GM12873 (cell line): Measurements from ENCODE around the gene ASTN1.

Experiments used
- CTCF ChIP-seq: IDR thresholded peaks from 2 replicates; pipeline ENCODE4 v1.5.1; 2012; ENCODE audit warnings: low read depth, mild to moderate bottlenecking, moderate library complexity, low read length, control low read depth; ENCODE audit not compliant: insufficient read depth; ENCODE audit errors: missing control alignments

ASTN1 gene

DNA sequence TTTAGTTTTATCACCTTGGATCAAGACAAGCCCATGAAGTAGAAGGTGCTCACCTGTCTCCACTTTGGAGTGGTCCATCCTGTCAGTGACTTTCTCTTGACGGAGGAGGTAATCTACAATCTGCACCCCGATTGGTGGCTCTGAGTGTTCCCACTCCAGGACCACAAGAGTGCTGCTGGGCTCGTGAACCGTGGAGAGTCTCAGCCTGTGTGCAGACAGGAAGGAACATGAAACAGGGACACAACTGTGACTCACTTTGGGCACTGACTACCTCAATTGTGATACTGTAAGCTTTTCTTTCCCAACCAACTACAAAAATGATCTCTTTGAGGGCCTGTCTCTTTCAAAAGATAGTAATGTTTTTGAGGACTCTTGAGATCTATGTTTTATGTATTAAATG is 280.2 kb downstream of the ASTN1 start:
- TF ChIP-seq CTCF: no peak

DNA sequence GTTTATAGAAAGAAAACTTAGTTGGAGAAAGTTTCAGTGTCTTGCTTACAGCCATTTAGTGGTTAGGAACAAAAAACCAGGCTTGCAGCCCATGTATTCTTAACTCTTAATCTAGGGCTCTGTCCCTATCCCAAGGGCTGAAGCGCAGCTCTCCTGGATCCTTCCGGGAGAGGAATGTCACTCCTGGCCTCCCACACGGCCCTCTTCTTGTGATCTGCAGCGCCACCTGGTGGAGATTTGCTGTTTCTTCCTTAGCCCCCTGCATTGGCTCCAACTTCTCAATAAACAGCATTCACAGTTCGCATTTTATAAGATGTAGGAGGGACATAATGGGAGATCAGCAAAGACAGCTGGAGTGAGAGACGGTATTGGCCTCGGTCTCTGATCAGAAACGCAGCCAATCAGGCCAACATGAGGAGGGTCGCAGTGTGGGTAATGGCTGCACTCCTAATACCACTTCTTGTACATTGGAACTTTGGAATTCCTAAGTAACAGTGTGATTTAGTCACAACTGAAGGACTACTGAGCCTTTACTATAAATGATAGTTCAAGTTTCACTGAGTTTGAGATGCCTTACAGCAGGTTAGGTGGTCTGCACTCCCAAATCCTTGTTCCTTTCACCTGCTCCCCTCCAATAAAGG is 283.4 kb downstream of the ASTN1 start:
- TF ChIP-seq CTCF: peak; percentile 82

DNA sequence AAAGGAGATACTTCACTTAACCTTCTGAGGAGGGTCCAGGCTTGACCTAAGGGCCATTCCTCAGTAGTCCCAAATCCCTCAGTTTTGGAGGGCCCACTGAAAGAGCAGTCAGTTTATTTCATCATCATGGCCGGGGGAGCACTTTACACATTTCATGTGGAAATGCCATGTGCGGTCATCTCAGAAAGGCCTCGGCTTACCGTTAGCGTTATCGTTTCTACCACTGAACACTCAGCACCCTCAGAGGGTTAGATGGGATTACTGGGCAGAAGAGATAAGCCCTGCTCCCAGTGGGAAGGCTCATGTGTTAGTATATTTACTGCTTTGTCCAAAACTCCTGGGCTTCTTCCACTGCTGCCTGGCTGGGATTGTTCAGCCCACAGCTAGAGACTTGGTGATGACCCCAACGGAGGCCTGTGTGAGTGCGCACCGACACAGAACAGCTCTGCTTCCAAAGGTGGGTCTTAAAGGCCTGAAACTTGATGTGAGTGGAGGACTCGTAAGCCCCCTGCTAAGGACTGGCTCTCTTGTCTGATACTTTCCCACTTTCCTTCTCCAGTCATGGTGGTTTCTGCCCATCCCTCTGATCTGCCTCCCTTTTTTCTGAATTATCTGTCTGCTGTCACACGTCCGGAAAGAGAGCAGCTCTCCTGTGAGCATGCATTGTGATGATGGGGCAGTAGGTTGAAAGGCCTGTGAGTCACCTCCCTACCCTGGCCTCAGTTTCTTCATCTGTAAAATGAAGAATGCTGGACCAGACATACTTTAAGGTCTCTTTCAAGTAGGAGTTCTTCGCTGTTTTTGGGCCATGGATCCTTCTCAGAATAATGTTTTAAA is 284.5 kb downstream of the ASTN1 start:
- no peak for TF ChIP-seq CTCF

- TF ChIP-seq CTCF: peak; percentile 26
Measured at GRCh38 chr1:176878750-176879536, 285.6 kb downstream of the ASTN1 start.

DNA sequence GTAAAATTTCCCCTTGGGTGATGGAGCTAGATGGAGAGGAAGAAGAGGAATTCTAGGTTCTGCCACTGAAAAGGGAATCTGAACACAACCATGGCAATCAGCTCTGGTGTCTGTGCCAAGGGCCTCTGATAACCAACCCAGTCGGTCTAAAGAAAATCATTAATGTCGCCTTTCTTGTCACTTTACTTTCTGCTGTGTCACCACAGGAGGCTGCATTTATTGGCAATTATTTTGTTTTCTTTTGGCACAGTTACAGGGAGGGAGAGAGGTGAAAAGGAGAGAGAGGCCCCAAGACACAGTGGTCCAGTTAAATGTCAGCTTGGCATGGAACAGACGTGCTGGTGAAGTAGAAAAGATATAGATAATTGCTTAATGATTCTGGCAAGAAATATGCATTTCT is 287.0 kb downstream of the ASTN1 start:
- TF ChIP-seq CTCF: no peak

- TF ChIP-seq CTCF: no peak
Measured at GRCh38 chr1:176876966-176877515, 287.5 kb downstream of the ASTN1 start.

DNA sequence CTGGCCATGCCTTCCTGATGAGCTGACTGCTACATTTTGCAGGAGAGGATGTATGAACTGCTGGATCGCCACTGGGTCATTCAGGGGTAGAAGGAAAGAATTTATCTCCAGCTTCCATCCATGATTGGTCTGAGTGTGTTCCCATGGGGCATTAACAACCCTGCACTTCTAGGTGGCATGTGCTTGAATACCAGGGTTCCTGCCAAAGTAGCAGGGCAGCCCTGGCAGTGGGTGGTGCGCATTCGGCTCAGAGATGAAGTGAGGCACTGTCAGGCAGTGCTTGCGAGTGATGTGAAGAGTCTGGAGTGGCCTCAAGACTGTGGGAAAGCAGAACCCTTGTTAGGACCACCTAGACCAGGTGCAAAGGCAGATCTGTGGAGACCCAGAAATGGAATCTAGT is 294.9 kb downstream of the ASTN1 start:
- no peak for TF ChIP-seq CTCF
